B cell (primary cell): ENCODE data around the gene EIF1B.

Experiments
- CTCF ChIP-seq: fragments of 200-600 bp; IDR thresholded peaks from one replicate; pipeline ENCODE4 v1.8.0; 2022; ENCODE audit warnings: antibody characterized with exemption, mild to moderate bottlenecking
- EZH2 ChIP-seq: IDR thresholded peaks from 2 replicates; pipeline ENCODE4 v1.6.1; 2012; ENCODE audit warnings: borderline replicate concordance, low read depth, mild to moderate bottlenecking, moderate library complexity, low read length; ENCODE audit not compliant: insufficient read depth, poor library complexity, severe bottlenecking

GRCh38 chr3:40323946-40324345 is 14.4 kb downstream of the EIF1B start:
- TF ChIP-seq EZH2 (no peak), CTCF (no peak)
